Astrocyte of the cerebellum (primary cell): Measurements from ENCODE around the gene CLEC18B.

ENCODE experiments used
- DNase-seq: peaks from one replicate; pipeline ENCODE4 v3.0.0-alpha.2; 2011; ENCODE audit warnings: low read depth
- H3K4me3 ChIP-seq: 2 replicates; pipeline ENCODE4 v1.5.1; 2011; ENCODE audit warnings: mild to moderate bottlenecking, low read depth, low read length, moderate library complexity
- in situ Hi-C: cut with HindIII; loops from 2 replicates; pipeline ENCODE4 v1.10.0; 2017; ENCODE audit warnings: low sequenced_read_pairs
- TF ChIP-seq, protein P1 (sequence below): IDR thresholded peaks from 2 replicates; pipeline ENCODE4 v1.5.1; 2012; ENCODE audit warnings: low read length, low read depth, moderate library complexity, mild to moderate bottlenecking; ENCODE audit errors: missing control alignments

The CLEC18B gene

DNA sequence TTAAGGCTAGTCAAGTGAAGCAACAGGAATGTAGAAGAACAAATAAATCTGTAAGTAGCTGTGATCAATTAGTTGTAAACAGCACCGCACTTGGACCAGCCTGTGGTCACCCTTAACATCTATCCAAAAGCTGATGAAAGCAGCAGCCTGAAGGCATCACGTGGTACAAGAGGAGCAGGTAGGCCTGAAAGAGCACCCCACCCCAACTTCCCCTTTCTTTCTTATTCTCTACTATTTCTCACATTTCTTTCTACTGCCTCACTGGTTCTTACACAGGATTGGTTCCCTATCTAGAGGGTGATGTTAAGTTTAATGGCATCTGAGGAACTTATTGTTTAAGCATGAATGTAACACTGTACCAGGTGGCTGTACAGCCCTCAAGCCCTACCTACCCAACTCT, 42.6 kb upstream of the CLEC18B start:
- H3K4me3 ChIP-seq, result no peak overlapping the region
- no peak for DNase-seq
- in situ Hi-C loops, result no loop called here
- TF ChIP-seq, protein P1, sequence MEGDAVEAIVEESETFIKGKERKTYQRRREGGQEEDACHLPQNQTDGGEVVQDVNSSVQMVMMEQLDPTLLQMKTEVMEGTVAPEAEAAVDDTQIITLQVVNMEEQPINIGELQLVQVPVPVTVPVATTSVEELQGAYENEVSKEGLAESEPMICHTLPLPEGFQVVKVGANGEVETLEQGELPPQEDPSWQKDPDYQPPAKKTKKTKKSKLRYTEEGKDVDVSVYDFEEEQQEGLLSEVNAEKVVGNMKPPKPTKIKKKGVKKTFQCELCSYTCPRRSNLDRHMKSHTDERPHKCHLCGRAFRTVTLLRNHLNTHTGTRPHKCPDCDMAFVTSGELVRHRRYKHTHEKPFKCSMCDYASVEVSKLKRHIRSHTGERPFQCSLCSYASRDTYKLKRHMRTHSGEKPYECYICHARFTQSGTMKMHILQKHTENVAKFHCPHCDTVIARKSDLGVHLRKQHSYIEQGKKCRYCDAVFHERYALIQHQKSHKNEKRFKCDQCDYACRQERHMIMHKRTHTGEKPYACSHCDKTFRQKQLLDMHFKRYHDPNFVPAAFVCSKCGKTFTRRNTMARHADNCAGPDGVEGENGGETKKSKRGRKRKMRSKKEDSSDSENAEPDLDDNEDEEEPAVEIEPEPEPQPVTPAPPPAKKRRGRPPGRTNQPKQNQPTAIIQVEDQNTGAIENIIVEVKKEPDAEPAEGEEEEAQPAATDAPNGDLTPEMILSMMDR, result no peak

DNA sequence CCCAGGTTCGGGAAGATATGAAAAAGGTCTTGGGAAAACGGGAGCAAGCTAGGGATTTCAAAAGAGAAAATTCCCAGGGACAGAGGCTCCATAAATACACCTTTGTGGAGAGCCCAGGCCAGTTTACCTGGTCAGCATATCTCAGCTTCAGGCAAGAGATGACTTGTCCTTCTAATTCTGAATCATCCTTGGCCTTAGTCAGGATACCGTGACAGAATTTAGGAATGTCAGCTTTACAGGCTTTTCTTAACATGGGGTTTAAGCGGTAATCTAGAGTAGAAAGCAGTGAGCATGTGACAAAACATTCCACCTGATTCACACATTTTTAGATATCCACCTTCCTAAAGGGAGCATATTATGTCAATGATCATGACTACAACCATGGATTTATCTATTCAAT, 41.1 kb upstream of the CLEC18B start:
- DNase-seq, result no peak
- TF ChIP-seq, protein P1, result no peak
- H3K4me3 ChIP-seq, result no peak overlapping the region
- in situ Hi-C loops, result no loop called here

DNA sequence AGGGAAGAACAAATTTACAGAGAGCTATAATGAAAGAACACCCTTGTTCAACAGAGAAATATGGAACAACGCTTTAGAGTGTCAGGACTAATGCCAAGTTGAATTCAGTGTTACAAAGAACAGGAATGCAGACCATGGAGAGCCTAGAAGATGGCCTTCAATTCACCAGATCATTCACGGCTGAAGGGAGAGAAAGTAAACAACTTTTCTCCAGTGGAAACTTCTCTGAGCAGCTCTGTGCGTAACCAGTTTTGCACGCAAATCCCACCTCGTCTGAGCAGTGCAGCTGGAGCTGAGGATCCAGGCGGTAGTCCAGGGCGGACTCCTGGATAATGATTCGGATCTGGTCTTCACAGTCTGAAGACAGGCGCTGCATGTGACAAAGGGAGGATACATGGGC, 40.5 kb upstream of the CLEC18B start:
- in situ Hi-C loops, result no loop called here
- H3K4me3 ChIP-seq, result no peak overlapping the region
- DNase-seq, result peak; percentile 24
- TF ChIP-seq, protein P1, result no peak

DNA sequence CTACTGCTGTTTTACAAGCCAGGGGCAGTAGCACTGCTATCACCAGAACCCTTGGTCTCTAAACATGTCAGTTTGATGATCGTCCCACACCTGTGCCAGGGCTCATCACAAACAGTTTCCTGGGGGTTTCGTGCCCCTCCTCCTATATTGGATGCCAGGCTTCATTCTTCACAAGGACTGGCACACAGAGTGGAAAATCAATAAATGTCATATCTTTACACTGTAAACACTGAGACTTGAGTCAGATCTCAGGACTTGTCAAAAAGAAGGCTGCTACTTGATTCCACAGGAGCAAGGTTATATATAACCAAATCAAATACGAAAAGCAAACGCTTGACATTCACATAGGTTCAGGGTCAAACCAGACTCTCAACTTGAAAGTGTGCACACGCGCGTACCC, 39.3 kb upstream of the CLEC18B start:
- DNase-seq, result no peak
- TF ChIP-seq, protein P1, result no peak
- in situ Hi-C loops, result no loop called here
- no peak overlapping the region for H3K4me3 ChIP-seq

DNA sequence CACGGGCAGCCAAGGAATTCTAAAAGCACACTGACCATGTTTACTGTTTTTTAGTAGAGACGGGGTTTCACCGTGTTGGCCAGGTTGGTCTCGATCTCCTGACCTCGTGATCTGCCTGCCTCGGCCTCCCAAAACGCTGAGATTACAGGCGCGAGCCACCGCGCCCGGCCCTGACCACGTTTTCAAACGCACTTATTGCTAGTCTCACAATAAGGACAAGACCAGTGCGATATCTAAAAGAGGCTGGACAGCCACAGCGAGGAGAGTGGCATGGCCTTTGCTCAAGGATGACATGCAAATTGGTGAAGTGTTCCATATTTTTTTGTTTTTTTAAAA, 35.0 kb upstream of the CLEC18B start:
- no peak for DNase-seq
- no peak overlapping the region for H3K4me3 ChIP-seq
- TF ChIP-seq, protein P1, result no peak
- in situ Hi-C loops, result no loop called here

DNA sequence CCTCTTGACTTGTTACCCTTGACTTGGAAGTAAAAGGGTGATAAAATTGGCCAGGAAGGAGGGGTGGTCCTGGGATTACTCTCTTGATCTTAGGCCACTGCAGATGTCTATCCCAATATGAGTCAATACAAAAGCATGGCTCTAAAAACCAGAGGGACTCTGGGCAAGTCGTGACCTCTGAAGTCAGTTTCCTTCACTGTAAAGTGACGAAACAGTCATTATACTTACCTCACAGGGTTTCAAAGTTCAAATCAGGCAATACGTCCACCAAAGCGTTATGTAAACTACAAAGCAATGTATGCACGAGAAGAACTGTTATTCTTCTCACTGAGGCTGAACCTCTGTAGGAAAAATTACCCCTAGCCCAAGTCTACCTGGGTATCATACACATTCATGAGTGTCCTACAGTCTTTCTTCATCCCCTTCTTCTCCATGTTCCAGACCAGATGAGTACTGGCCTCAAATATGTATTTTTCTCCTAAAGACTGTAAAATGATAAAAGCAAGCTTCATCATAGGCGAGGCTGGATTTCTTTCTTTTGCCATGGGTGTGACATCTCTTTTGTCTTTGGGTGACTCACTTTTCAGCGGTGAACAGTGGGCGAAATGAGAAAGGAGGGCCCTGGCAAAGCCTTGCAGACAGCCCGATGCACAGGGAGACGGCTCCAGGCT, 34.5 kb upstream of the CLEC18B start:
- peak; percentile 65 for DNase-seq
- in situ Hi-C loops, result no loop called here
- TF ChIP-seq, protein P1, result no peak
- no peak overlapping the region for H3K4me3 ChIP-seq
